HG03469 (cell line): ENCODE measurements around the gene MACF1.

ENCODE experiments used
- ATAC-seq: cut with Tn5 transposase; IDR thresholded peaks from one replicate; pipeline ENCODE4 v1.9.1; 2021; ENCODE audit warnings: mild to moderate bottlenecking, moderate library complexity, moderate number of reproducible peaks; ENCODE audit not compliant: unreplicated experiment

MACF1 gene

GRCh38 chr1:39261712-39262221, 57.3 kb downstream of the MACF1 start:
- no peak for ATAC-seq

GRCh38 chr1:39262802-39263201, 58.3 kb downstream of the MACF1 start:
- no peak for ATAC-seq

- ATAC-seq = no peak
These were observed 61.8 kb downstream of the MACF1 start for GRCh38 chr1:39266269-39266668.

GRCh38 chr1:39266792-39267191, 62.3 kb downstream of the MACF1 start:
- ATAC-seq = no peak

DNA sequence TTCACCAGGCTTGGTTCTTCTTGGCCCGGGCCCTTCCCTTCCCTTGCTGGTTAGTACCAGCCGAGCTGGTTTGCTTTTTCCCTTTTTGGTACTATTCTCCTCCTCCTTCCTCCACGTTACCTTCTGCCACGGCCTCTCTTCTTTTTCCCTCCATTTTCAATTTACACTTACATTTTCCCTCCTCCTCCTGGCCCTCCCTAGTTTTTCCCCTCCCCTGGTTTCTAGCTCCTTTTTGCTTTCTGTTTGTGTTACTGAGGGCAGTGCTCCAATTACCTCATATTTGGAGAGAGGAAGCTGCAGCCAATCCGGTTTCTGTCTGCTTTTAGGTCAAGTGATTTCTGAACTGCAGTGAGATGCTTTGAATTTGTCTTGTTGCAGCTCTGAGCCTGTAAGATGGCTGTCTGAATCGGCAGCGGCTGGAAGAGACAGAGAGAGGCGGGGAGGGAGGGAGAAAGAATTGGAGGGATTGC, 63.7 kb downstream of the MACF1 start:
- ATAC-seq = no peak

DNA sequence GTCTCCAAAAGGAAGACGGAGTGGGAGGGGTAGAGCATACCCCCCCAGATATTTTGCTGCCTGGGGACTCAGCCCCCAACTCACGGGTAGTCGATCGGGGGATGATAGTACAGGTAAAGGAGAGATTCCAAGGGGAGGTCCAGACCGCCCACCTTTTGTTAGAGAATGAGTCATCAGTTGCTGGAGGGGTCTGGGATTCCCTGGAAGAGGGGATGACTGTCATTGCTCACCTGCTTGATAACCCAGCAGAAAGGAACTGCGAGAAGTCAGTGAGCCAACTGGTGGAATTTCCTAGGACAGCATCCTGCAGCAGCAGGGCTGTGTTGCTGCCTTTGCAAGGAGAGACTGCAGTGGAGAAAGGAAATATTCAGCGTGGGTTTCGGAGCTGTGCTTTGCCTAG, 64.4 kb downstream of the MACF1 start:
- ATAC-seq = no peak

DNA sequence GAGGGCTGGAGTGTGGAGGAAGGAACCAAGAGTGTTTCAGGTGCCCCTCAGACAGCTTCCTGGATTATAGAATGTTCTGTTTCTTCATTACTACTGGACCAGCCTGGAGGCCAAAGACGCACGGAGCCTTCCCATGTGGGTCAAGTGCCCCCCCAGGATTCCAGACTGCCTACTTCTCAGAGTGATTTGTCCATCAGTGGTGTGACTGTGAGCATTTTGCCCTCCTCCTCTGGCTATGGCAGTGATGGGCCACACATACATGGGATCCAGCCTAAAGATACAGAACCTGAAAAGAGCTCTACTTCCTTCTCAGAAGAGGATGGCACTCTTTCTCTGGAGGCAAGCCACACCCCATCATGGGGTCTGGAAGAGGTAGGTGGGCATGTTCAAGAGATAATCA, 64.9 kb downstream of the MACF1 start:
- no peak for ATAC-seq

DNA sequence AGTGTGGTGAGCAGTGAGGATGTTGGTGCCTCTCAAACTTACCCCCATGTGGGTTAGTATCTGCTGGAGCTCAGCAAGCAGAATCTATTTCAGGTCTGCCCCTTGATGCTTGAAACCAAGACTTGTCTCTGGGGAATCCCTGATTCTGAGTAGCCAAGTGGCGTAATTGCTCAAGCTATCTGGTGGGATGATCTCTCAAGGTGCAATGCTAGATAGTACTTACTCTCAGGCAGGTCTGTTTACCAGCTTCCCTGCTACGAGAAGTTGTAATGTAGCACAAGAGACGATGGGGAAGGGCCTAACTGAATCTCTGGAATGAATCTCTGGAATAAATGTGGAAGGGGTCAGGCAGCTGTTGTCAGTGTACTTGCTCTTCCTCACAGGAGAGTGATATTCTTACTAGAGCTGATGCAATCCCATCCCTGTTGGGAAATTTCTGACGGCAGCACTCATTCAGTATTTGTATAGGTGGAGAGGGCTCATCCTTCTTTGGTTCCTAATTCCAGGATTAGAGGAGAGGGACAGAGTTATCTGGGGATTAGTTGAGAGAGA, 65.4 kb downstream of the MACF1 start:
- no peak for ATAC-seq

DNA sequence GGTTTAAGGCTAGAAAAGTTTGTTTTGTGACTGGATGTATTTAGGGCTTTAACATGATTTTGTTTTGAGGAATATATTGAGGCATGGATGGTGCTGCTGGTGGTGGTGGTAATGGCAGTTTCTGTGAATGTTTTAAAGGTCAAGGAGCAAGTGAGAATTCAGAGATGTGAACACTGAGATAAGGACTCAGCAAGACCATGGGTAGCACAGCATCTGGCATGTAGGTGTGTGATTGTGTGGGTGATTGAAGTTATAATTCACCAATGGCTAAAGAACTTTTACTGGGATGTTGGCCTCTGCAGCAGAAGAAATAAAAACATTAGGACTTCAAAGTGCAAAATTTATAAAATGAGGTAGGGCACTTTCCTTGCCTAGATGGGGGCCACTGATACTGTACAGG, 65.9 kb downstream of the MACF1 start:
- ATAC-seq = no peak

DNA sequence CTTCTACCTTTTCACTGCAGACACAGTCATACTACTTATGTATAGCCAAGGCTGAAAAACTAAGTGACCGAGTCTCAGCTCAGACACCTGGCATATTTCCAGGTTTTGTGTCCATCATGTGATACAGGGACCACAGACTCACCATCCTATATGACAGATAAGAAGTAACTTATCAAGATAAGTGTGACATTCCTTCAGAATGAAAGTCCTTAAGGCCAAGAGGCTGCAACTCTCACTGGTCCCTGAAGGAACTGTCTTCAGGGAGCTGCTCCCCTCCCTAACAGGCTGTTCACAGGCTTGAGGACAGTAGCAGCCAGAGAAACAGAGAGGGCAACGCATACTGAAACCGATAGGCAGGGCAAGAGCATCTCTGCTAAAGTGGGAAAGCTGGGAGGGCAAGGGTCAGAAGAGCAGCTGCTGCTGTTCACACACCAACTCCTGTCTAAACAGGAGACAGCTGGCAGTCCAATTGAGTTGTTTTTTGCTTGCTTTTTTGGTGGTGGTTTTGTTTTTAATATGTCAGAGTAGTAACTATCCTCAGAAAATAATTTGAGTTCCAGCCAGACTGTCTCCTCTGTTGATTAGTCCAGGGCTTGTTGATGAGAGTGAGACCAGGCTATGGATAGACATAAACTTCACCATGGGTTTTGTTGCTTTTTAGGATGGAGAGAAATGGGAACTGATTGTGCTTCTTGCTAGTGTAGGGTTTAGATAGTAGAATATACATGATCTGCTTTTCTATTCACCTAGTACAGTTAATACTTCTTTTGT, 67.7 kb downstream of the MACF1 start:
- ATAC-seq = no peak

DNA sequence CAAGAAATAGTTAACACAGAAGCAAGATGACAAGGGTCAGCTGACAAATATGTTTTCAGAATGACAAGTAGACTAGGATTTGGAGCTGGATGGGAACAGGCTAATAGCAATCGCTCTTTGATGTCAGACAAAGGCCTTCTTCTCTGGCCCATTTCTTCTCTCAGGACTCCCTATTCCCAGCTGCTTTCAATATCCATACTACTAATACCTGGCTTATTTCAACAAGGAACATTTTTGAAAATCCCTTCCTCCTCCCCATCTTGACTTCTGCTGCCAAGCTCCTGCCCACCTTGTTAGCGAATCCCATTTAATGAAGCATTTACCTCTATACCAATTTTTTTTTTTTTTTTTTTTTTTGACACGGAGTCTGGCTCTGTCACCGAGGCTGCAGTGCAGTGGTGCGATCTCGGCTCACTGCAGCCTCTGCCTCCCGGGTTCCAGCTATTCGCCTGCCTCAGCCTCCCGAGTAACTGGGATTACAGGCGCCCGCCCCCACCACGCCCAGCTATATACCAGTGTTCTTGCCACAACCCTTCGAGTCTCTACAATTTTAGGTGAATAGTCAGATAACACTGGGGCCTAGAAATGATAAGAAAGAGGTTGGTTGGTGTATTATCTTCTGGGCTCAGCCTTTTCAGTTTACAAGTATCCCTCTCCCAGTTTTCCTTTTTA, 68.4 kb downstream of the MACF1 start:
- ATAC-seq = no peak

DNA sequence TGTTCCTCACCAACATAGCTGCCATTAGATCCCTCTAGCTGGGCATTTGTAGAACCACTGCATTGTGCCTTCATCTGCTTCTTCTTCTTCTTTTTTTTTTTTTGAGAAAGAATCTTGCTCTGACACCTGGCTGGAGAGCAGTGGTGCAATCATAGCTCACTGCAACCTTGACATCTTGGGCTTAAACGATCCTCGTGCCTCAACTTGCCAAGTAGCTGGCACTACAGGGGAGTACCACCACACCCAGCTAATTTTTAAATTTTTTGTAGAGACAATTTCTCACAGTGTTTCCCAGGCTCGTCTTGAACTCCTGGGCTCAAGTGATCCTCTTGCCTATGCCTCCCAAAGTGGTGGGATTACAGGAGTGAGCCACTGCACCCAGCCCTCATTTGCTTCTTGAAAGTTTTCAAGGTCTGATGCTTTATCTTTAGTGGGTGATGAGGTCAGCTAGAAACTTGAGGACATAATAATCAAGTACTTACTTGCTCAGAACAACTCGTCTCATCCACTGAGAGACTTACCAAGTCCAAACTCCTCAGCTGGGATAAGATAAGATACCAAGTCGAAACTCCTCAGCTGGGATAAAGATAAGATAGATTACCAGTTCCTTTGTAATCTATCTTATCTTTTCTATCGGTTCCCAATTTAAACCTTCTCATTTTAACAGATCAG, 71.5 kb downstream of the MACF1 start:
- no peak for ATAC-seq

- ATAC-seq = no peak
These were observed 73.4 kb downstream of the MACF1 start for GRCh38 chr1:39277879-39278278.

GRCh38 chr1:39282537-39283216, 78.2 kb downstream of the MACF1 start:
- ATAC-seq = no peak

DNA sequence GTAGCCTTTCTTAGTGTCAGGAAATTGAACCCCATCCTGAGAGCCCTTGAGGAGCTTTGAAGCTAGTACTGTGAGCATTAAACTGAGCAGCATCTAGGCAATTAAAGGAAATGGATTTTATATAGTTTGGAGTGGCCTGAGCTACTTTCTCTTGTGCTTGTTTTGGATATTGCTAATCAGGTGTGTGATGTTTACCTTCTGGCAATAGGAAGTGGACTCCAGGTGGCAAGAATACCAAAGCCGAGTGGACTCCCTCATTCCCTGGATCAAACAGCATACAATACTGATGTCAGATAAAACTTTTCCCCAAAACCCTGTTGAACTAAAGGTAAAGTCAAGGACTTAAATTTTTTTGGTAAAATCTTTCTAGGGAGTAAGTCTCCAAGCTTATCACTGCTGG, 79.4 kb downstream of the MACF1 start:
- no peak for ATAC-seq

GRCh38 chr1:39287541-39287940, 83.0 kb downstream of the MACF1 start:
- ATAC-seq = no peak

- ATAC-seq = no peak
These were observed 84.4 kb downstream of the MACF1 start for GRCh38 chr1:39288735-39289465.

GRCh38 chr1:39292401-39292800, 87.9 kb downstream of the MACF1 start:
- ATAC-seq = no peak

GRCh38 chr1:39293375-39294070, 89.0 kb downstream of the MACF1 start:
- ATAC-seq = no peak

DNA sequence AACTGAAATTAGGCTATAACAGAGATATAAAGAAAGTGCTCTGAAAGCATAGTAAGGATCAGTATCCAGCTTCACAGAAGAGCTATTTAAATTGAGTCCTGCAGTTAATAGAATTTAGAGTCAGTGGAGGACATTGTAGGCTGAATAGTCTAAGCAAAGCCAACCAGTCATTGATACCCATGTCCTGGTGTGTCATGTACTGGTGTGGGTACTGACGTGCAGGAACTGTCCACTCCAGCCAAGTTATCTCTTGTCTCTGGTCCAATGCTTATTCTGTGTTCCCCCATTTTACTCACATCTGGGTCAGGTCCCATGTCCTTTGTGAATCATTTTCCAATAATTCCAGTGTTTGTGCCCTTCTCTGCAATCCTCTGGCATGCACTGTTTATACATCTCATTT, 90.0 kb downstream of the MACF1 start:
- ATAC-seq = no peak
